Stimulated activated CD8-positive, alpha-beta memory T cell treated with anti-CD3 and anti-CD28 coated beads, Interleukin-15, amount 100 ng/mL, for 24 hours (primary cell): ENCODE results near the gene SMPX.

Experiments
- DNase-seq: peaks from one replicate; pipeline ENCODE4 v3.0.0-alpha.2; 2020; ENCODE audit warnings: low read depth

The SMPX gene

DNA sequence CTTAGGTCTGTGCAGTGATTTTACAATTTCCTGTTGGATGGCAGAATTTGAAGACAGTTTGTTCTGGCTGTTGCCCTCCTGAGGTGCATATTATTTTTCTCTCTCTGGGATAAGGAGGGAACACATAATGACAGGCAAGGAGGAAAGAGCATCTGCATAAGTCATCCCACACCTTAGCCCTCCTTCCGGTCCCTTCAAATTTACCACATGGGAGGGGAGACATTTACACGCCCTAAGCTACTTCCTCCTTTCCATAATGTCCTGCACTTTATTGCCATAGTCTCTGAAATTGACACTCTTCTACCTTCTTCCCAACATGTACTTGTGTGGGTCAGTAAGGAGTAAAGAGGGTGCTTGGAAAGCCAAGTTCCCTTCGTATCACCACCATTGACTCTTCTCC is 13.9 kb downstream of the SMPX start:
- DNase-seq = no peak

DNA sequence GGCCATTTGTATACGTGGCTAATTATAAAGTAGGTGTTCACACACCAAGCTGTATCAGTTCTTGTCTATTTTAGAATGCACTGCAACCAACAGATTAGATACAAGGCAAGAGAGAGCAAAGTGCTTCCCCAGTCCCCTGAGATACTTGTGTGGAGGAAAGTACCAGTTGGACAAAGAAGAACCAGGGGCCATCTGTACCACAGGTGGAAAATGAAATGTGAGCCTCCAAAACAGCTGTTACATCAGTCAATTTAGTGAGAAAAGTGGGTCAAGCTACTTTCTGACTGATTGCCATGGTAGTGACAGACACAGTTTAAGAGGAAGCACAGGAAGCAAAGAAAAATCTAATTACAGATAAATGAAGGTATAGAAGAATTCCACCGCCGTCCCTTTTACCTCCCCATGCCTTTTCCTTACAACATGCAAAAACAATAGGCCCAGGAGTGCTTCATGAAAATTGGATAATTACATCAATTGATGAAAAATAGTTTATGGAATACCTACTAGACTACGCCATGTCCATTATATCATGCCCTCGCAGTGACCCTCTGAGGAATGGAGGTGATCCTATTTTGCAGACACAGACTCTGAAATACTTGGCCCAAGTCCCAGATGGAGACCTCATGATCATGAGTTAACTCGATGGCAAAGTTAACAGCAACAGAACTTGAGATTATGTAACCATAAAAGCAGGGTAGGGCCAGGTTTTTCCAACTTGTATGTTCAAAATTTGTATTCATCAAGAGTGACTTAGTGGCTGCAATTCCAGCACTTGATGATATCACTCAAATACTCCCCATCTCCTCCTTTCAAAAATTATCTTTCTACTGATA is 15.8 kb downstream of the SMPX start:
- no peak for DNase-seq

- DNase-seq = no peak
Measured at GRCh38 chrX:21741364-21741763, 16.6 kb downstream of the SMPX start.

DNA sequence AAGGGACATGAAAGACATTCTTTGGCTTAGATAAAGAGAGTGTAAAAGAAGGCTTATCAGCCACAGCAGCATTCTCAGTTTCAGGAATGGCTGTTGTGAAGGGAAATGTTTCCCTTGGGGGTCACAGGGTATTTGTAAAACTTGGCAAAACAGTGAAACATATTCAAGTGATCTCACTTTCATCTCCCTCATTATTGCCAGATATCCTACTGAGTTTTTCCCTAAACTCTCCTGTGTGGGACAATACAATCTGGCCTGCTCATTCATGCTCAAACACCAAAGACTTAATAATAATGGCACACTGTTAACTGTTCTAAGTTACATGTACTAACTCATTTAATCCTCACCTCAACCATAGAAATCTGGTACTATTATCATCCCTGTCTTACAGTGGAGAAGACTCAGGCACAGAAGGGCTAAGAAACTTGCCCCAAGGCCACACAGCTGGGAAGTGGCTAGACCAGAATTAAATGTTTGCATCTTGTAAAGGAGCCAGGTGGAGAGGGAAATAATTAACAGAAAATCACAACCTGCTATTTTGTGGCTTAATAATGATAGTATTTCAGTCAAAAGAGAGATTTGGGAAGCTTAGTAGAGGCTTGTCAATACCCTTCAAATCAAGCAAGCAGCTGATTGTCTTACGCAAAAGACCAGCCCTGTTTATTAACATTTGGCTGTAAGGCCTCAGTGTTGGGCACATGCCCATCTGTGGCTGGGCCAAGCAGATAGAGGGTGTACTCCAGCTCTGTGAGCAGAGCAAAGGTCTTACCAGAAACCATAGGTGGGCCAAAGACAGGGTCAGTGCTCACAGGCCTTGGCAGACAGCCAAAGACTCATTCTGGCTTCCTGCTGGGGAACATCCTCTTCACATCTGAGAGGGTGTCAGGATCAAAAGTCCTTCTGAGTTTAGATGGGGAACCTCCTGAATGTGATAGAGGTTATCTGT is 17.3 kb downstream of the SMPX start:
- DNase-seq = no peak

DNA sequence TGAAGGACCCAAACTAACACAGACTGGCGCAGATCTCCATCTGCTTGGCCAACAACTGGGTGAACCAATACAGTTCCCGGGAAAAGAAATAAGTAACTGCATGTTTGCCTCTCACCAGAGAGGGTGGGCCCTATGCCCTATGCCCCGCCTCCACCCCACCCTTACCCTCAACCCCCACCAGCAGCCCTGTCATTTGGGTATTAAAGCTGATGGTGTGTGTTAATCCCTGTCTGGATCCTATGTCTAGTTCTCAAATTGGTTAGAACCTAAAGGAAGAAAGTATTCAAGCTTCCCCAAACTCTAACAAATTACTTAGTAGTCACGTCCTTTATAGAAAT is 19.0 kb downstream of the SMPX start:
- DNase-seq = no peak

DNA sequence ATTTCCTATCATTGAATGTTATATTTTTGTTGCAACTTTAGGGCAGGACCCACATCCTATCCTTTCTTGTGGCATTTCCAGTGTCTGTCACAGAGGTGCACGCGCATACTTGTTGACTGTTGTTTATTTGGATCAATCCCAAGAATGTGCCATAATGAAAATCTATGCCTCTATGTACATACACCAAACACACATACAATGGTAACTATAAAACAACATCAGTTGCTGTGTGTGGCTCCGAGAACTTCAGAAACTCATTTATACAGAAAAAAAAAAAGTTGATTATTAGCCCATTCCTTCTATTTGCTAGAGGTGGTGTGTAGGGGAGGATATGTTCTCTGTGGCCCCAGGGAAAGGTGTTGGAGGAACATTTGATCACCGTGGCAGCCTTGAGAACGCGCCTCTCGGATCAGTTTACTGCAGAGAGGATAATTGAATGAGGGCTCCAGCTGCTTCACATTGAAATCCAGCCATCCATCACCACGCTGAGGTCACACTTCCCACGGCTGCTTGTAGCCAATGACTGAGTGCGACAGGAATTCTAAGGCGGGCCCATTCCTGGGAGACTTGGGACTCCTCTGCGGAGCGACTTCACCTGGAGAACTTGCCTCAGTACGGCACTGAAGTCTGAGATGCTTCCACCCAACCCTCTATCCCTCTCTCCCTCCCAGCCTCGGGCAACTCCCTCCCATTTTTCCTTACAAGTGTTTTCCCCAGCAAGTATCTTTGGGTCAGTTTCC is 19.5 kb downstream of the SMPX start:
- DNase-seq = no peak

- no peak for DNase-seq
Measured at GRCh38 chrX:21735768-21736127, 22.2 kb downstream of the SMPX start.

GRCh38 chrX:21735038-21735767 is 22.7 kb downstream of the SMPX start:
- DNase-seq = no peak

DNA sequence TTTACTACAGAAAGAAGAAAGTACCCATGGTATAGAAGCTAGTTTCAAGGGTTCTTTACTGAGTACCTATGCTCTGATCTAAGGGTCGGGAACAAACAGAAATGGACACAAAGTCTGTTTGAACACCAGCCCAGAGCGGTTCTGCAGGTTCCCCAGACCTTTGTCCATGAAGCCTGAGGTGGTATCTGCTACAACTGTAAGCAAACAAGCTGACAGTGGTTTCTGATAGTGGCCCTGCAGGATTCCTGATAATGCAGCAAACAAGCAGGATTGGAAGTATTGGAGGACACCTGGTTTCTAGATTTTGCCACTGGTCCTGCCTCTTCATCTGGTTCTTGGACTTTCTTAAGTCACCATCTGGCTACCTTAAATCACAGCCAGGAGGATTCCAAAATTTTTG is 23.7 kb downstream of the SMPX start:
- no peak for DNase-seq

GRCh38 chrX:21733705-21734104 is 24.2 kb downstream of the SMPX start:
- DNase-seq = no peak

- no peak for DNase-seq
Measured at GRCh38 chrX:21730026-21730425, 27.9 kb downstream of the SMPX start.

DNA sequence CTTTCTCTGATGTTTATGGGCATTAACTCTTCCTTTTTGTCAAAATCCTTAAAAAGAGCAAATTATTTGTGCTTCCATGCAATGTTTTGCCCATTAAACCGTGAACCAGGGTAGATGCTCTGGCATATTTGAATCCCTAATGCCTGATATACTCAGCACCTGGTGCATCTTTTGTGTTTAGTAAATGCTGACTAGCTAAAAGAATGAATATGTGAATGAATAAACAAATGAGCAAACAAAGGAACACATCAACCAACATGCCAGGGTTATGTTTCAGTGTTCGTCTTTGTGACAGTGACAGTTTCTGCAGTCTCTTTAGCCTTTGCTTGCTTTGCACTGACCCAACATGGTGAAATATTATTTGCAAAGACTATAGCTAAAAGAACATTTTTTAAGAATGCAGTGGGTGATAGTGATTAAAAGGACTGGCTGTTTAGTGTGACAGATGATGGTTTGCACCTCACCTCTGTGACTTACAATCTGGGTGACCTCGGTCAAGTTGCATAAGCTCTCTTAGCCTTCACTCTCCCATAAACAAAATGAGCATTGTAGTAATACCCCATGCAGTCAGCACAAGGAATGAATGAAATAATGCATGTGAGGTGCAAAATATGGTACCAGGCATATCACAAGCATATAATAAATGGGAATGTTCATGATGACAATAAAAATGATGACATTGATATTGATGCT is 29.5 kb downstream of the SMPX start:
- no peak for DNase-seq

- DNase-seq = no peak
Measured at GRCh38 chrX:21725916-21726315, 32.0 kb downstream of the SMPX start.

GRCh38 chrX:21725496-21725895 is 32.4 kb downstream of the SMPX start:
- DNase-seq = no peak

DNA sequence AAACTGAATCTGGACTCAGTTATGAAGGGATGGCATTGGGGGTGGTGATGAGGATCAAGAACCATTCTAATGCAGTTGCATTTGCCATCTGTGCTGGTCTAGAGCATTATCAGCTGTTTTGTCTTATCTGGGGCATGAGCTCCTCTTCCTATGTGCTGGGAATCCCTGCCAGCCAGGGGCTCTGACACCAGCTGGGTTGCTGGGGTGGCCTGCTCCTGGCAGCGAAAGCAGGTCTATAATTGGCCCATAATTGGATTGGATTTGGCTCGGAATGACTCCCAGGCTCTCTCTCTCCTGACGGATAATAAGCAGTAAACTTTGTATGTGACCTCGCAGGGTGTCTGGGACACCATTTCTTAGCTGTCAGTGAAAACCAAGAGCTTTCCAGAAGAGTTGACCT is 34.1 kb downstream of the SMPX start:
- no peak for DNase-seq

DNA sequence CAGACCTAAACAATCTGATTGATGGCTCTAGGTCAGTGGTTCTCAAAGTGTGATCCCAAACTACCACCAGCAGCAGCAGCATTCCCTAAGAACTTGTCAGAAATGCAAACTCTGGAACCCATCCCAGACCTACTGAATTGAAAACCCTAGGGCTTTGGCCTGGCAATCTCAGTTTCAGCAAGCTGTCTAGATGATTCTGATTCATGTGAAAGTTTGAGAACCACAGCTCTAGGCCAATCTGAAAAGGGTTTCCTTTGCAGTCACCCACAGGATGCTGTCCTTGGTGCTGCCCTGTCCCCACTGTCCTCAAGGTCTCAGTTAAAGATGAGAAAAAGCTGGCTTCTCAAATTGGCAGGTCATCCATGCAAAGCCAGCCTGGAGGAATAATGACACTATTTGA is 34.8 kb downstream of the SMPX start:
- DNase-seq = no peak

DNA sequence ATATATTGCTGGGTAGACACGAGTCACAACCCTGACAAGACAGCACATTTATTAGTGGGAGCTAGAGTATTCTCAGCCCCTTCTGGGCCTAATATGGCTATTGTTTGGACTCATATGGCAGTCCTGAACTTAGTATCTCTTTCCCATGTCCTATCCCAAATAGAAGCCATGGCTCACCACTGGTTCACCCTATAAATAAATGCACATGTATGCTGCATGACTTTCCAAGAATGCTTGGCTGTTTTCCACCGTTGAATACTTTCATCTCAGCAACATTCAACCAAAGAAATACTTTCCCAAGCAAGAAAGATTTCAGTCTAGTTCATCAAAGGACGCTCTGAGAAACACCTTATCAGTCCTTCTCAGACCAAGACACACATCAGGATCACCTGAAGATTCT is 36.7 kb downstream of the SMPX start:
- DNase-seq = no peak

DNA sequence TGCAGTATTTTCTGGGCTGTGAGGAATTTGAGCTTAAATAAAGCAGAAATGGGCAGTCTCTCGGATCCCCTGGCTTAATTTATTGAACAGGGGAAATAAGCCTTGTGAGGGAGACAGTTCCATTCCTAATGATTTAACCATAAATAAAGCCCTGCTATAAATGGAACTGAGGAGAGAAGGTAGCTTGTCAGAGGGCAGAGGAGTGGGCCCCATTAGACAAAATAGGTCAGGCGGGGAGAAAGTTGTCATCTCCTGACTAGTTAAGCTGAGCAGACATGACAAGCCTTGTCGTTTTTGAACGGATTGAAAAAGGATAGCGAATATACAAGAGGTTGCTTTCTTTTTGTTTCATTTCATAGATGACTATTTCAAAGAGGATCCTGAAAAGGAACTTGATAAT is 39.3 kb downstream of the SMPX start:
- DNase-seq = no peak

DNA sequence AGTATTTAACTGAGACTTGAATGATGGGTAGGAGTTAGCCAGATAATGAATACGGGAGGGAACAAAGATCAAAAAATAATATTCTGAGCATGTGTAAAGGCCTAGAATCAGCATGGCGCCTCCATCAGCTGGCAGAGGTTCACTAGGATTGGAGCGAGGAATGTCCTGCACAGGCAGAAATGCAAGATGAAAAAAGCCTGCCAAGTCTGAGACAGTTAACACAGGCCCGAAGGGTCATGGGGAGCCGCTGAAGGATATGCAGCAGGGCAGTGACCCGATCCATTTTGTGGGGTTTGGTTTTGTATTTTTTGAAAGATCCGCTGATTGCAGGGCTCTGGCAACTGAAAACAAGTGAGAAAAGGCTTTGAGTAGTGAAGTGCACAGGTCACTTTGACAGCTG is 40.1 kb downstream of the SMPX start:
- DNase-seq = no peak

GRCh38 chrX:21715825-21716224 is 42.1 kb downstream of the SMPX start:
- no peak for DNase-seq

DNA sequence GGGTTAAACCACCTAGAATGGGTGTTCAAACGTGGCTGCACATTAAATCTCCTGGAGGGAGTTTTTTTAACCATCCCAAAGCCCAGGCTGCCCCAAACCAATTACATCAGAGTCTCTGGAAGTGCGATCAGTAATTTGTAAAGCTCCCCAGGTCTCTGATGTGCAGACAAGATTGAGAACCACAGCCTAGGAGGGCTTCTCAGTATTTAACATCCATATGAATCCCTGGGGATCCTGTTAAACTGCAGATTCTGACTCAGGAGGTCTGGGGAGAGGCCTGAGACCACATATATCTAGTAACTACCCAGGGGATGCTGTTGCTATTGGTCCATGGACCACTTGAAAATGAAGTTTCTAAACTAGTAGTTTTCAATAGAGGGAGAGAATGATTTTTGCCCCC is 42.6 kb downstream of the SMPX start:
- no peak for DNase-seq

DNA sequence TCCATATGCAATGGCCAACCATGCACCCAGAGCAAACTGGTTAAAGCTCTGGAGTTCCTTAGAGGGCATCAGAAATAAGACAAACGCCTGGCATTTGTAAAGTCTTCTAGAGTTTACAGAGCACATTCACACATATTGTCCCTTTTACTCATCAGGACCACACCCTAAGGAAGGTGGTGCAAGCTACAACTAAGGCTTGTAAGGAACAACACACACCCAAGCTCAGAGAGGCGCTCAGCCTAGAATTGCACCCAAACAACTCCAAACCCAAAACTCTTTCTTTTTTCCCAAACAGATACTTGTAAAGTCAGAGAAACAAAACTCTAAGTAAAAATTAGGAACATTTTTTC is 46.1 kb downstream of the SMPX start:
- no peak for DNase-seq
